Neuron (in vitro differentiated cells): ENCODE data around the gene PCSK2.

ENCODE experiments used
- H2AFZ ChIP-seq: one replicate; pipeline ENCODE4 v1.6.1; 2013; ENCODE audit warnings: low read depth, mild to moderate bottlenecking, inconsistent platforms, low read length, moderate library complexity
- H3K27me3 ChIP-seq: one replicate; pipeline ENCODE4 v1.6.1; 2013; ENCODE audit warnings: low read length; ENCODE audit not compliant: insufficient read depth
- H3K36me3 ChIP-seq: one replicate; pipeline ENCODE4 v1.6.1; 2013; ENCODE audit warnings: low read length; ENCODE audit not compliant: insufficient read depth
- H3K4me1 ChIP-seq: one replicate; pipeline ENCODE4 v1.6.1; 2013; ENCODE audit warnings: low read length; ENCODE audit not compliant: insufficient read depth
- H3K4me3 ChIP-seq: 2 replicates; pipeline ENCODE4 v1.5.1; 2013; ENCODE audit warnings: mild to moderate bottlenecking, low read length, moderate library complexity
- H3K9me3 ChIP-seq: one replicate; pipeline ENCODE4 v1.6.1; 2013; ENCODE audit warnings: low read length

PCSK2 gene

GRCh38 chr20:17320456-17320855 is 93.6 kb downstream of the PCSK2 start:
- no peaks in the 10 kb centered on the region for H3K27me3 ChIP-seq
- no peaks in the 10 kb centered on the region for H3K36me3 ChIP-seq
- H2AFZ ChIP-seq: no peak overlapping the region
- H3K9me3 ChIP-seq: no peaks in the 10 kb centered on the region
- H3K4me1 ChIP-seq: no peaks in the 10 kb centered on the region
- no peak overlapping the region for H3K4me3 ChIP-seq

- no peaks in the 10 kb centered on the region for H3K36me3 ChIP-seq
- H3K9me3 ChIP-seq: no peaks in the 10 kb centered on the region
- H3K27me3 ChIP-seq: no peaks in the 10 kb centered on the region
- no peaks in the 10 kb centered on the region for H3K4me1 ChIP-seq
- H2AFZ ChIP-seq: no peak overlapping the region
- no peak overlapping the region for H3K4me3 ChIP-seq
Measured at GRCh38 chr20:17326096-17326495, 99.3 kb downstream of the PCSK2 start.

DNA sequence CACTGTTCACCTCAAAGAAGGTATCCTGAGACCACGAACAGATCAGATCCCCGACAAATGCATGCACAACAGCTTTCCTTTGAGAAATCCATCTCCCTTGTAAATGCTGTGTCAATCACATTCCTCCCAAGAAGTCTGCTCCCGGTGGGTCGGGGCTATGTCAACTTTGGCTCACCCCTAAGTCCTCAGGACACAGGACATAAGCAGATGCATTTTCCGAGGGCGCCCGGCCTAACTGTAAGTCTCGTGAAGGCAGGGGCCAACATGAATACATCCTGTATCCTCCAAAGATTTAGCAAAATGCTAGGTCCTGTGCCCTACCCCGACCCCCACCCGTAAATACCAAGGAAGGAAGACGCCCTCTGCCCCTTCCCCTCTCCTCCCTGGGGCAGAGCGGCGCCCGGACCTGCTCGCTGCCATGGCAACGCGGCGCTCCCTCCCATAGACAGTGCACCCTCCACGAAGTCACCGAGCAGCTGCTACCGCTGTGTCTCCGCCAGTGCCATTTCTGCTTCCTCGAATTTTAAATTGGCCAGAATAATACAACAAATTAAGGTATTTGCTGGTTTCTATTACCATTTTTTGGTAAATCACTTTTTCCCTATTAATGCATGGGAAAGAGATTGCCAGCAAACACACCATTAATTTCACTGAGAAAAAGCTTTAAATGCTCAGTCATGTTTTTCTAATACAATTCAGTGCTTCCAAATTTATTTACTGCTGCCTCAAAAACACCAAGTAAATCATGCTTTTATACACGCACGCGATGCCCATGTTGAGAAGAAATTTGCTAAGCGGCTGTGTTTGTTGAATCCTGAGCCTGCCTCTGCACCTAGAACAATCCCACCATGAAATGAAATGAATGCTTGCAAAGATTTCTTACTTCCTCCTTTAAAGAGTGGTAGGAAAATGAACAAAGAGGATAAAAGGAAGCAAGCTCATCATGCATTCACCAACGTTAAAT is 100.6 kb downstream of the PCSK2 start:
- H3K27me3 ChIP-seq: no peaks in the 10 kb centered on the region
- no peaks in the 10 kb centered on the region for H3K36me3 ChIP-seq
- H3K4me1 ChIP-seq: no peaks in the 10 kb centered on the region
- no peak overlapping the region for H3K4me3 ChIP-seq
- H2AFZ ChIP-seq: no peak overlapping the region
- no peaks in the 10 kb centered on the region for H3K9me3 ChIP-seq

GRCh38 chr20:17334932-17335331 is 108.1 kb downstream of the PCSK2 start:
- no peak overlapping the region for H2AFZ ChIP-seq
- no peaks in the 10 kb centered on the region for H3K36me3 ChIP-seq
- H3K4me1 ChIP-seq: no peaks in the 10 kb centered on the region
- H3K27me3 ChIP-seq: no peaks in the 10 kb centered on the region
- no peak overlapping the region for H3K4me3 ChIP-seq
- no peaks in the 10 kb centered on the region for H3K9me3 ChIP-seq

GRCh38 chr20:17339000-17339399 is 112.2 kb downstream of the PCSK2 start:
- Histone ChIP-seq H3K4me3 (no peak overlapping the region), H3K9me3 (no peaks in the 10 kb centered on the region), H3K4me1 (no peaks in the 10 kb centered on the region), H3K27me3 (no peaks in the 10 kb centered on the region), H2AFZ (no peak overlapping the region), H3K36me3 (no peaks in the 10 kb centered on the region)

DNA sequence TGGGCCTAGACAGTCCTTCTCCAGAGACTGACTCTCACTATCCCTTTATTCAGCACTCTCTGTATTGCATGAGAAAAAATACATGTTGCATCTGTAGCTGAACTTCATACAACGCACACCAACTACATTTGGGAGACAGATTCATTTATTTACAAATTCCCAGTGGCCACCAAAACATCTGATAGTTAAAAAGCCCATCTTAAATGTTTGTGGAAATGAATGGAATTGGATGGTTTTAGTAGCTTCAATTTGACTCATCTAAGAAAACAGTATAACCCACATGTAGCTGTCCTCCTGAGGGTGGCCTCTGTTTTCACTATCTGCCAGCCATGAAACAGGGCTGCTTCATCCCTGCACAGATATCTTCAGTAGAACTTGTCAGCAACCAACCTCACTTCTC is 116.3 kb downstream of the PCSK2 start:
- H3K4me3 ChIP-seq: no peak overlapping the region
- H3K9me3 ChIP-seq: no peaks in the 10 kb centered on the region
- no peaks in the 10 kb centered on the region for H3K4me1 ChIP-seq
- H2AFZ ChIP-seq: no peak overlapping the region
- no peaks in the 10 kb centered on the region for H3K27me3 ChIP-seq
- no peaks in the 10 kb centered on the region for H3K36me3 ChIP-seq

DNA sequence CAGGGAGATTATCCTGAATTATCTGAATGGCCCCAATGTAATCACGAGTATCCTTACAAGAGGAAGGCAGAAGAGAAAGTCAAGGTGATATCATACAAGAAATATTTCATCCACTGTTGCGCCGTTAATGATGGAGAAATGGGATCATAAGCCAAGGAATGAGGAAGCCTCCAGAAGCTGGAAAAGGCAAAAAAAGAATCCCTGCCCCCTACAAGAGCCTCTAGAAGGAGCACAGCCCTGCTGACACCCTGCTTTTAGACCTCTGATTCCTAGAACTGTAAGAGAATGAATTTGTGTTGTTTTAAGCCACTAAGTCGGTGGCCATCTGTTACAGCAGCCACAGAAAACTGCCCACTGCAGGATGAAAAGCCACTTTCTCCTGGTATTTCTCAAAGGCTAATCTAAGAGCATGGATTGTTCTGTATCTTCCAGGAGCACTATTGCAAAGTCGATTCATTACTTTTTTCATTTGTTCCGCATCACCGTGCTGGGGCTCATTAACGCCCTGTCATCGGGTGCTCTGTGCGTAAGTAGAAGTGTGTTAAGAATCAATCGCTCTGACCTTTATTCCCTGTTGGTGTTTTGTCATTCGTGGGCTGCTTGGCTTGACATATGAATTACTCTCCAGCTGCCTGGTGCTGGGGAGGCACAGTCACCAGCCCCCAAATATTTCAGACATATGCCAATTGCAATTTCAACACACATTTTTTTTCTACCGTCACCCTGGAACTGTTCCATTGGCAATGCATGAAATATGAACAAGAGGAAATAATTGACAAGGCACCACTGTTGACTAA is 117.0 kb downstream of the PCSK2 start:
- Histone ChIP-seq H3K4me1 (no peaks in the 10 kb centered on the region), H3K36me3 (no peaks in the 10 kb centered on the region), H3K4me3 (no peak overlapping the region), H2AFZ (no peak overlapping the region), H3K9me3 (no peaks in the 10 kb centered on the region), H3K27me3 (no peaks in the 10 kb centered on the region)

DNA sequence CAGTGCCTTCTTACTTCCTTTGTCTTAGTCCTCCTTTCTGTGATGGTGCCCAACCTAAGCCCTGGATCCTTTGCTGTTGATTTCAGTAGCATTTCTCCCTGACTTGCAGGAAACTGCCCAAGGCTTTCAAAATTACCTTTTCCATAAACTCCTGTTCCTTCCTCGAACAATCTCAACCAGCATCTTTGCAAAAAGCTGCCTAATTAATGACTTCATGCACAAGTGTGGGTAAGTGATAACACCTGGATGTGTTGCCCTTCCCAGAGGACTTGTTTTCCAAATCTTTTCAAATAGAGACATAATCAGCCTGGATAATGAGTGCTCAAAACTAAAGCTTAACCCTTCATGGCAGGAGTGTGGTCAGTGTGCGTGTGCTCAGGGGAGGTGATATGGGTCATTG is 118.0 kb downstream of the PCSK2 start:
- Histone ChIP-seq H3K36me3 (no peaks in the 10 kb centered on the region), H3K27me3 (no peaks in the 10 kb centered on the region), H3K4me1 (no peaks in the 10 kb centered on the region), H3K4me3 (no peak overlapping the region), H2AFZ (no peak overlapping the region), H3K9me3 (no peaks in the 10 kb centered on the region)

DNA sequence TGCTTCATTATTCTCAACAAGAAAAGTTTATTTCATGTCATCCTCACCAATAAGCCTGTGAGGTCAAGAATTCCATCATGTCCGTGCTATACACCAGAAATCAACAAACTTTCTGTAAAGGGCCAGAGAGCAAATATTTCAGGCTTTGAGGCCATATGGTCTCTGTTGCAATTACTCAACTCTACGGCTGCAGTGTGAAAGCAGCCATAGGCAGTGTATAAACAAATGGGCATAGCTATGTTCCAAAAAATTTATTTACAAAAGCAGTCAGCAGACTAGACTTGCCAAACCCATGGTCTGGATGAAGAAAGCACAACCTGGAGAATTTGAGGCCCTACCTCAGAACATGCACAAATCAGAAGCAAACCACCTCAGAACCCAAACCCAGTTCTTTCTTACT is 118.5 kb downstream of the PCSK2 start:
- Histone ChIP-seq H3K27me3 (no peaks in the 10 kb centered on the region), H3K4me3 (no peak overlapping the region), H3K4me1 (no peaks in the 10 kb centered on the region), H3K9me3 (no peaks in the 10 kb centered on the region), H2AFZ (no peak overlapping the region), H3K36me3 (no peaks in the 10 kb centered on the region)

DNA sequence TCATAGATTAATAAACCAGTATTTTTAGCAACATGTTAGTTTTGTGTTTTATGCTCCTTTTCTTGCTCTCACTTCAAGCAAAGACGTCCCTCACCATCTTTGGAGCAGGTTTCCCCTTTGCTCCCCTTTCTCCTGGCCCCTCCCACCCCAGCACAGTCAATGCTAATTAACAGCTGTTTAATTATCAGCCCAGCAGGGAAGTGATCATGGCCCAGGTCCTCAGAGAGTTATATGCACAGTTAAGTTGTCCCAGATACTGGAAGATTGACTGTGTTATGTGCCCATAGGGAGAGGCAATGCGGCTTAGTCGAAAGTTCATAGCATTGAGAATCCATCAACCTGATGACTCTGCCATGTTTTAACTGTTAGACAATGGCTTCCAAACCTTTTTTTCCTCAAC is 123.5 kb downstream of the PCSK2 start:
- H3K4me3 ChIP-seq: no peak overlapping the region
- H2AFZ ChIP-seq: no peak overlapping the region
- H3K36me3 ChIP-seq: no peaks in the 10 kb centered on the region
- H3K4me1 ChIP-seq: no peaks in the 10 kb centered on the region
- H3K9me3 ChIP-seq: no peaks in the 10 kb centered on the region
- no peaks in the 10 kb centered on the region for H3K27me3 ChIP-seq

- Histone ChIP-seq H3K4me3 (no peak overlapping the region), H2AFZ (no peak overlapping the region), H3K36me3 (no peaks in the 10 kb centered on the region), H3K9me3 (no peaks in the 10 kb centered on the region), H3K27me3 (no peaks in the 10 kb centered on the region), H3K4me1 (no peaks in the 10 kb centered on the region)
Measured at GRCh38 chr20:17357238-17357637, 130.4 kb downstream of the PCSK2 start.

GRCh38 chr20:17358854-17359253 is 132.0 kb downstream of the PCSK2 start:
- H3K36me3 ChIP-seq: no peaks in the 10 kb centered on the region
- H3K4me3 ChIP-seq: no peak overlapping the region
- H3K27me3 ChIP-seq: no peaks in the 10 kb centered on the region
- H3K9me3 ChIP-seq: no peaks in the 10 kb centered on the region
- H2AFZ ChIP-seq: no peak overlapping the region
- no peaks in the 10 kb centered on the region for H3K4me1 ChIP-seq

DNA sequence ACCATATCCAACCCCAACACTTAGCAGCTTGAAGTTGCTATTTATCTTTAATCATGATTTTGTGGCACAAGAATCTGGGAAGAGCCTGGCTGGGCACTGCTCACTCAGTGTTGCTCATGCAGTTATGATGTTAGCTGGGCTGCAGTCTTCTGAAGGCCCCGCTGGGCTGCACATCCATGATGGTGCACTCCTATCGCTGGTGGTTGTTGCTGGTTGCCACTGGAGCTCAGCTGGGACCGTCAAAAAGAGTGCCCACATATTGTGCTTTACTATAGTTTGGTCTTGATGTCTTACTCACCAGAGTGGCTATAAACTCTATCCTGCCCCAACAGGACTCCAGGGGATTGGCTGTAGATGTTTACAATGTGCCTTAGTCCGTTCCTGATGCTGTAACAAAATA is 137.8 kb downstream of the PCSK2 start:
- Histone ChIP-seq H3K4me1 (no peaks in the 10 kb centered on the region), H3K4me3 (no peak overlapping the region), H2AFZ (no peak overlapping the region), H3K36me3 (no peaks in the 10 kb centered on the region), H3K27me3 (no peaks in the 10 kb centered on the region), H3K9me3 (no peaks in the 10 kb centered on the region)
